PC-9 (cell line): ENCODE results near the gene ANKRD44. TPM values are rescaled to one million over a fixed set of nuclear protein-coding genes. Genes with fewer than 3 reads are reported as not detected.

Experiments
- BruUV-seq: library from RNA; stranded (reverse); fragments of 400-500 nt; replicated peaks from 2 replicates; lab custom pipeline; 2021; lab: Mats Ljungman, UMichigan
- CTCF ChIA-PET: fragments of 300-600 bp; sonication (Branson Sonifier 250); formaldehyde crosslinking; loops from one replicate; lab custom pipeline; 2022; ENCODE audit warnings: antibody characterized with exemption; lab: Charles Lee
- POLR2A ChIA-PET: fragments of 300-600 bp; sonication (Branson Sonifier 250); formaldehyde crosslinking; loops from one replicate; lab custom pipeline; 2022; ENCODE audit warnings: antibody characterized with exemption; ENCODE audit not compliant: unreplicated experiment; lab: Charles Lee
- DNase-seq, 2 experiments: peaks; one replicate each; pipeline versions ENCODE4 v3.0.0 to v3.0.0-alpha.2; 2015 to 2022; ENCODE audit warnings: mixed read lengths in 1 of 2
- H2AFZ ChIP-seq: fragments of 200-600 bp; sonication (generic); 2 replicates; pipeline ENCODE4 v1.8.1; 2017; ENCODE audit warnings: antibody characterized with exemption
- H3F3A ChIP-seq: fragments of 200-600 bp; sonication (generic); 2 replicates; pipeline ENCODE4 v1.8.1; 2017; ENCODE audit warnings: antibody characterized with exemption, mild to moderate bottlenecking, low read depth; ENCODE audit not compliant: insufficient read depth
- H3K27ac ChIP-seq: fragments of 200-600 bp; sonication (generic); 2 replicates; pipeline ENCODE4 v1.6.1; 2016; ENCODE audit warnings: mixed run types
- H3K27me3 ChIP-seq: fragments of 200-600 bp; sonication (generic); 2 replicates; pipeline ENCODE4 v1.6.1; 2016; ENCODE audit warnings: low read depth, mixed run types; ENCODE audit not compliant: insufficient read depth
- H3K36me3 ChIP-seq: fragments of 200-600 bp; sonication (generic); 2 replicates; pipeline ENCODE4 v1.6.1; 2016; ENCODE audit warnings: low read depth, mixed run types
- H3K4me1 ChIP-seq: fragments of 200-600 bp; sonication (generic); replicated peaks from 2 replicates; pipeline ENCODE4 v1.6.1; 2016; ENCODE audit warnings: mixed run types; ENCODE audit not compliant: insufficient read depth
- H3K4me2 ChIP-seq: fragments of 200-600 bp; sonication (generic); 2 replicates; pipeline ENCODE4 v1.6.1; 2017; ENCODE audit warnings: mixed run types
- H3K4me3 ChIP-seq: fragments of 200-600 bp; sonication (generic); 2 replicates; pipeline ENCODE4 v1.6.1; 2016; ENCODE audit warnings: mixed run types
- H3K79me2 ChIP-seq: fragments of 200-600 bp; sonication (generic); 2 replicates; pipeline ENCODE4 v1.6.1; 2017; ENCODE audit warnings: low read depth, mixed run types
- H3K9me2 ChIP-seq: fragments of 200-600 bp; sonication (generic); 2 replicates; pipeline ENCODE4 v1.8.1; 2017; ENCODE audit warnings: mild to moderate bottlenecking; ENCODE audit not compliant: insufficient read depth
- H3K9me3 ChIP-seq: fragments of 200-600 bp; sonication (generic); 2 replicates; pipeline ENCODE4 v1.8.1; 2016; ENCODE audit warnings: low read depth; ENCODE audit not compliant: insufficient read depth
- H4K20me1 ChIP-seq: fragments of 200-600 bp; sonication (generic); 2 replicates; pipeline ENCODE4 v1.8.1; 2017; ENCODE audit not compliant: insufficient read depth
- CTCF ChIP-seq: fragments of 200-600 bp; sonication (generic); conservative IDR thresholded peaks from 2 replicates; pipeline ENCODE4 v1.6.1; 2017; ENCODE audit warnings: mixed run types, antibody characterized with exemption, mild to moderate bottlenecking, moderate library complexity
- EZH2 ChIP-seq: fragments of 200-600 bp; sonication (generic); IDR thresholded peaks from 2 replicates; pipeline ENCODE4 v1.8.0; 2017; ENCODE audit warnings: antibody characterized with exemption, low read depth
- intact Hi-C: fragments of 100-400 bp; cut with micrococcal nuclease; formaldehyde crosslinking; loops from one replicate; pipeline ENCODE4 v1.10.0; 2022; ENCODE audit not compliant: unreplicated experiment
- total RNA-seq: library from RNA; stranded (reverse); gene quantifications from 2 replicates; pipeline ENCODE4 v1.2.3, GENCODE V29; 2021

ANKRD44 gene
- total RNA-seq, 1 experiment from 2014 or later, result 3.4 TPM

GRCh38 chr2:197322724-197323720, 12.4 kb upstream of the ANKRD44 start:
- BruUV-seq, result no TSS peak
- intact Hi-C loops, result no loop called here
- POLR2A ChIA-PET, result no interaction called here

GRCh38 chr2:197322143-197322542, 11.6 kb upstream of the ANKRD44 start:
- ChIA-PET POLR2A (no interaction called here), CTCF (no interaction called here)
- BruUV-seq, result no TSS peak
- H3K4me1 ChIP-seq, result no peaks in the 10 kb centered on the region
- no peak overlapping the region for H2AFZ ChIP-seq
- H4K20me1 ChIP-seq, result no peaks in the 10 kb centered on the region
- intact Hi-C loops, result no loop called here
- TF ChIP-seq CTCF, result no peak
- TF ChIP-seq EZH2, result no peak
- no peaks in the 10 kb centered on the region; the same call in 1 of the 2 replicates for H3K27me3 ChIP-seq
- H3K4me3 ChIP-seq, result no peak overlapping the region
- no peaks in the 10 kb centered on the region for H3K9me2 ChIP-seq
- H3K4me2 ChIP-seq, result no peak overlapping the region
- H3K79me2 ChIP-seq, result no peaks in the 10 kb centered on the region
- no peak for DNase-seq
- no peak overlapping the region for H3K27ac ChIP-seq
- H3K9me3 ChIP-seq, result no peaks in the 10 kb centered on the region
- H3K36me3 ChIP-seq, result no peaks in the 10 kb centered on the region
- no peaks in the 10 kb centered on the region for H3F3A ChIP-seq

More at GRCh38 chr2:197322724-197323720, 12.4 kb upstream of the ANKRD44 start:
- Histone ChIP-seq H3K9me2 (no peaks in the 10 kb centered on the region), H2AFZ (no peak overlapping the region), H3K4me2 (no peak overlapping the region), H3K79me2 (no peaks in the 10 kb centered on the region), H3K27me3 (no peaks in the 10 kb centered on the region; the same call in 1 of the 2 replicates), H3K27ac (no peak overlapping the region), H3K36me3 (no peaks in the 10 kb centered on the region), H3K4me1 (no peaks in the 10 kb centered on the region), H3K4me3 (no peak overlapping the region), H4K20me1 (no peaks in the 10 kb centered on the region), H3F3A (no peaks in the 10 kb centered on the region), H3K9me3 (no peaks in the 10 kb centered on the region)
- TF ChIP-seq CTCF (no peak), EZH2 (no peak)
- CTCF ChIA-PET, result no interaction called here
- DNase-seq, result no peak

GRCh38 chr2:197315371-197315770, 4.8 kb upstream of the ANKRD44 start:
- Histone ChIP-seq H3K36me3 (no peaks in the 10 kb centered on the region), H3K4me1 (peaks cover 11% of the 10 kb centered on the region; the same call in 1 of the 2 replicates), H3K4me3 (no peak overlapping the region), H3K27me3 (no peaks in the 10 kb centered on the region), H2AFZ (no peak overlapping the region), H3F3A (0 out of 2 replicates have a peak, but pooled peaks cover 4% of the 10 kb centered on the region), H3K9me3 (no peaks in the 10 kb centered on the region), H4K20me1 (no peaks in the 10 kb centered on the region), H3K79me2 (no peaks in the 10 kb centered on the region), H3K9me2 (no peaks in the 10 kb centered on the region; the same call in 1 of the 2 replicates), H3K4me2 (no peak overlapping the region), H3K27ac (no peak overlapping the region)
- TF ChIP-seq CTCF (no peak), EZH2 (no peak)
- intact Hi-C loops, result loop anchor here (10.0 kb wide), 1 partner anchor 59 kb away; no protein-coding TSS in a partner anchor
- DNase-seq, result no peak
- ChIA-PET POLR2A (no interaction called here), CTCF (no interaction called here)
- no TSS peak for BruUV-seq
